H1 (cell line): ENCODE measurements around the gene CHEK2. TPM values are rescaled to one million over a fixed set of nuclear protein-coding genes. Genes with fewer than 3 reads are reported as not detected.

Experiments
- CTCF ChIA-PET: fragments of 300-600 bp; sonication (Branson Sonifier 250); formaldehyde crosslinking; loops from one replicate; lab custom pipeline; 2021; ENCODE audit not compliant: partially characterized antibody; lab: Charles Lee
- POLR2A ChIA-PET: fragments of 300-600 bp; sonication (Branson Sonifier 250); formaldehyde crosslinking; loops from one replicate; lab custom pipeline; 2021; ENCODE audit warnings: inconsistent platforms; ENCODE audit not compliant: partially characterized antibody; lab: Charles Lee
- DNase-seq, 2 experiments: peaks; one replicate each; pipeline versions ENCODE4 v3.0.0 to v3.0.0-alpha.2; 2010 to 2022; ENCODE audit warnings: low spot score in 2 of 2, low read depth in 1 of 2, mixed read lengths in 1 of 2
- FAIRE-seq: peaks from 2 replicates; lab custom pipeline; 2011; peaks lifted over from hg19 to GRCh38; lab: Jason Lieb, UNC
- H2AFZ ChIP-seq: 2 replicates; pipeline ENCODE4 v1.8.1; 2012; ENCODE audit warnings: low read length, inconsistent platforms
- H2AK5ac ChIP-seq: 2 replicates; pipeline ENCODE4 v1.6.1; 2013; ENCODE audit warnings: low read depth, low read length
- H2BK120ac ChIP-seq: replicated peaks from 2 replicates; pipeline ENCODE3; 2013; ENCODE audit warnings: low read depth, low read length, inconsistent platforms
- H2BK12ac ChIP-seq: 2 replicates; pipeline ENCODE4 v1.6.1; 2013; ENCODE audit warnings: low read depth, low read length
- H2BK15ac ChIP-seq: 2 replicates; pipeline ENCODE4 v1.6.1; 2013; ENCODE audit warnings: low read length
- H2BK20ac ChIP-seq: 2 replicates; pipeline ENCODE4 v1.6.1; 2013; ENCODE audit warnings: low read length
- H2BK5ac ChIP-seq: 2 replicates; pipeline ENCODE4 v1.6.1; 2013; ENCODE audit warnings: low read depth, low read length
- H3K14ac ChIP-seq: 2 replicates; pipeline ENCODE4 v1.6.1; 2013; ENCODE audit warnings: inconsistent platforms; ENCODE audit not compliant: insufficient read length
- H3K18ac ChIP-seq: 2 replicates; pipeline ENCODE4 v1.6.1; 2013; ENCODE audit warnings: low read length; ENCODE audit errors: extremely low read depth
- H3K23ac ChIP-seq: 2 replicates; pipeline ENCODE4 v1.6.1; 2013; ENCODE audit warnings: inconsistent platforms; ENCODE audit not compliant: insufficient read length
- H3K23me2 ChIP-seq: 2 replicates; pipeline ENCODE4 v1.6.1; 2013; ENCODE audit warnings: low read depth, low read length
- H3K27ac ChIP-seq: 2 replicates; pipeline ENCODE4 v1.6.1; 2011; ENCODE audit warnings: low read depth, low read length, inconsistent platforms
- H3K27me3 ChIP-seq, 4 experiments: replicated peaks in 1 of 4; 1 replicate in 1 of 4; 2 replicates in 3 of 4; pipeline versions ENCODE4 v1.6.1 to v1.8.1; 2011 to 2013; ENCODE audit warnings: low read length in 3 of 4, mild to moderate bottlenecking in 3 of 4, inconsistent platforms in 2 of 4, mixed read lengths in 2 of 4, moderate library complexity in 1 of 4; ENCODE audit not compliant: control insufficient read depth in 3 of 4, insufficient read depth in 3 of 4; ENCODE audit errors: extremely low read depth in 1 of 4
- H3K36me3 ChIP-seq, 4 experiments: 2 replicates each; pipeline versions ENCODE4 v1.6.1 to v1.8.1; 2011 to 2013; ENCODE audit warnings: mild to moderate bottlenecking in 4 of 4, low read length in 3 of 4, moderate library complexity in 2 of 4, control low read depth in 1 of 4, inconsistent platforms in 1 of 4; ENCODE audit not compliant: insufficient read depth in 4 of 4, control insufficient read depth in 2 of 4
- H3K4ac ChIP-seq: replicated peaks from 2 replicates; pipeline ENCODE3; 2013; ENCODE audit warnings: low read length, low read depth, mixed read lengths, inconsistent platforms; ENCODE audit not compliant: insufficient read length
- H3K4me1 ChIP-seq, 4 experiments: replicated peaks in 1 of 4; 1 replicate in 1 of 4; 2 replicates in 3 of 4; pipeline versions ENCODE4 v1.6.1 to v1.8.1; 2011 to 2013; ENCODE audit warnings: low read length in 3 of 4, inconsistent platforms in 2 of 4, mixed read lengths in 1 of 4; ENCODE audit not compliant: insufficient read depth in 4 of 4, control insufficient read depth in 3 of 4
- H3K4me2 ChIP-seq, 2 experiments: 2 replicates each; pipeline versions ENCODE4 v1.6.1 to v1.8.1; 2011 to 2013; ENCODE audit warnings: low read depth in 2 of 2, low read length in 2 of 2, control low read depth in 1 of 2, inconsistent platforms in 1 of 2, mild to moderate bottlenecking in 1 of 2; ENCODE audit not compliant: insufficient read depth in 1 of 2
- H3K4me3 ChIP-seq, 4 experiments: fragments of 200-600, 300-600 bp in 1 of 4; sonication (generic), shearing (Covaris generic), sonication (Bioruptor Twin) in 1 of 4; 2 replicates each; pipeline versions ENCODE4 v1.5.1 to v1.8.1; 2011 to 2016; ENCODE audit warnings: low read length in 4 of 4, low read depth in 3 of 4, control low read depth in 2 of 4, inconsistent platforms in 2 of 4, mild to moderate bottlenecking in 2 of 4, mixed read lengths in 1 of 4, moderate library complexity in 1 of 4; ENCODE audit not compliant: insufficient read depth in 2 of 4; ENCODE audit errors: extremely low read depth in 1 of 4
- H3K56ac ChIP-seq: replicated peaks from 2 replicates; pipeline ENCODE3; 2013; ENCODE audit warnings: low read depth, mild to moderate bottlenecking, mixed read lengths, low read length, inconsistent platforms; ENCODE audit not compliant: insufficient read length
- H3K79me1 ChIP-seq: 2 replicates; pipeline ENCODE4 v1.6.1; 2013; ENCODE audit warnings: low read depth, low read length, control low read depth
- H3K79me2 ChIP-seq, 2 experiments: 2 replicates each; pipeline versions ENCODE4 v1.6.1 to v1.8.1; 2012 to 2013; ENCODE audit warnings: low read length in 2 of 2, mild to moderate bottlenecking in 2 of 2, inconsistent platforms in 1 of 2; ENCODE audit not compliant: insufficient read depth in 2 of 2, control insufficient read depth in 1 of 2
- H3K9ac ChIP-seq, 4 experiments: replicated peaks in 1 of 4; 1 replicate in 1 of 4; 2 replicates in 3 of 4; pipeline versions ENCODE4 v1.6.1 to v1.8.1; 2011 to 2013; ENCODE audit warnings: low read depth in 3 of 4, low read length in 3 of 4, control low read depth in 2 of 4, mild to moderate bottlenecking in 2 of 4, moderate library complexity in 2 of 4, inconsistent platforms in 1 of 4; ENCODE audit errors: extremely low read depth in 1 of 4
- H3K9me3 ChIP-seq, 2 experiments: 2 replicates each; pipeline versions ENCODE4 v1.6.1 to v1.8.1; 2012 to 2013; ENCODE audit warnings: mild to moderate bottlenecking in 2 of 2, moderate library complexity in 2 of 2, control low read depth in 1 of 2, inconsistent platforms in 1 of 2, low read depth in 1 of 2, low read length in 1 of 2, mixed read lengths in 1 of 2; ENCODE audit not compliant: insufficient read depth in 2 of 2
- H4K20me1 ChIP-seq, 2 experiments: replicated peaks in 1 of 2; 2 replicates each; pipeline versions ENCODE3 to v1.8.1; 2011 to 2013; ENCODE audit warnings: inconsistent platforms in 2 of 2, low read length in 2 of 2, mild to moderate bottlenecking in 1 of 2; ENCODE audit not compliant: insufficient read depth in 2 of 2, control insufficient read depth in 1 of 2
- H4K5ac ChIP-seq: 2 replicates; pipeline ENCODE4 v1.6.1; 2013; ENCODE audit warnings: low read length, low read depth, mixed read lengths, inconsistent platforms; ENCODE audit not compliant: insufficient read length
- H4K8ac ChIP-seq: 2 replicates; pipeline ENCODE4 v1.8.0; 2013; ENCODE audit warnings: mild to moderate bottlenecking, moderate library complexity, low read length, inconsistent platforms; ENCODE audit not compliant: insufficient read depth; ENCODE audit errors: extremely low read depth
- H4K91ac ChIP-seq: replicated peaks from 2 replicates; pipeline ENCODE3; 2013; ENCODE audit warnings: low read length, mixed read lengths, inconsistent platforms; ENCODE audit not compliant: insufficient read length
- ASH2L ChIP-seq: fragments of 200-600, 300-600 bp; sonication (generic); IDR thresholded peaks from one replicate; pipeline ENCODE4 v1.7.1; 2017; ENCODE audit warnings: low read length
- POLR2AphosphoS5 ChIP-seq: IDR thresholded peaks from 2 replicates; pipeline ENCODE4 v1.6.1; 2011; ENCODE audit warnings: low read depth, low read length
- TAF1 ChIP-seq: IDR thresholded peaks from 2 replicates; pipeline ENCODE4 v1.6.1; 2011; ENCODE audit warnings: mild to moderate bottlenecking, low read depth, low read length
- WGBS, 2 experiments: shearing (Covaris generic) in 1 of 2; methylation state at CpG; one replicate each; pipeline versions ENCODE4 v1.1.6 to v1.1.7; 2013 to 2015; ENCODE audit warnings: low lambda C conversion rate in 2 of 2, mixed read lengths in 2 of 2, inconsistent platforms in 1 of 2, low coverage in 1 of 2, missing lambda C conversion rate in 1 of 2; ENCODE audit not compliant: insufficient replicate concordance in 2 of 2, insufficient coverage in 1 of 2, insufficient read length in 1 of 2; ENCODE audit errors: extremely low coverage in 1 of 2, missing lambda C conversion rate in 1 of 2; 5-methylcytosine and 5-hydroxymethylcytosine counted together
- polyA plus RNA-seq, 7 experiments: library from polyadenylated mRNA; depleted of rRNA in 3 of 7; stranded (reverse) in 5 of 7; unstranded in 2 of 7; fragments of >200 nt in 5 of 7; fragments of 200-250 nt in 2 of 7; gene quantifications; 1 replicate in 5 of 7; 2 replicates in 1 of 7; 4 replicates in 1 of 7; pipeline versions ENCODE4 v1.2.1 to v1.2.3, GENCODE V29; 2011 to 2013; ENCODE audit warnings: missing spikeins in 2 of 7, mixed read lengths in 2 of 7
- total RNA-seq: library from RNA; stranded (reverse); fragmentation: NEBNext Ultra II Directional; extraction: Animal tissue kit (Norgen Biotek cat#: 25700); gene quantifications from 2 replicates; pipeline ENCODE4 v1.2.1, GENCODE V29; 2021

The CHEK2 gene
- total and polyA plus RNA-seq, 2 of the 8 experiments (the other 6 are each of a cell fraction or from before 2014, with no cell fraction given): 74.9 to 89.5 TPM

- DNase-seq: no peak
Measured at GRCh38 chr22:28769394-28770085, 27.9 kb upstream of the CHEK2 start.

More at GRCh38 chr22:28769394-28770085, 27.9 kb upstream of the CHEK2 start:
- no peaks in the 10 kb centered on the region for H3K9me3 ChIP-seq
- no peak overlapping the region for H3K4ac ChIP-seq
- POLR2A ChIA-PET: interaction anchor here (1.1 to 5.5 kb wide), 6 partner anchors 8 to 31 kb away, joined by 3 to 31 read pairs (median 4); partner anchors contain the start of genes CHEK2, HSCB and XBP1
- H3K27me3 ChIP-seq: no peaks in the 10 kb centered on the region
- no peak overlapping the region for H2BK5ac ChIP-seq
- H3K4me2 ChIP-seq: no peak overlapping the region
- H4K5ac ChIP-seq: no peak overlapping the region
- H3K9ac ChIP-seq: no peak overlapping the region
- no peak for FAIRE-seq
- CTCF ChIA-PET: interaction anchor here (0.6 to 1.5 kb wide), 3 partner anchors 17 to 256 kb away, joined by 3 to 4 read pairs (median 3); no protein-coding TSS in a partner anchor
- H3K14ac ChIP-seq: no peak overlapping the region
- peaks cover 0 to 15% of the 10 kb centered on the region in 2 experiments; a peak in 2 of 4 replicates for H3K79me2 ChIP-seq
- H2AK5ac ChIP-seq: no peak overlapping the region
- H2BK15ac ChIP-seq: peak overlapping the region; percentile 19; the same call in 1 of the 2 replicates
- no peak overlapping the region for H3K4me3 ChIP-seq
- H3K4me1 ChIP-seq: peaks cover 0 to 3% (median 0%) of the 10 kb centered on the region in 4 experiments; a peak in 2 of 7 replicates
- WGBS, 2 experiments: 93% methylated on average over 12 of the region's 14 CpGs; no CpG with 5 or more reads in 1 of the 2 experiments
- no peak overlapping the region for H4K8ac ChIP-seq
- peak overlapping the region; percentile 34; the same call in 1 of the 2 replicates for H2BK20ac ChIP-seq
- H3K56ac ChIP-seq: no peak overlapping the region
- H4K20me1 ChIP-seq: peaks cover 0 to 2% of the 10 kb centered on the region in 2 experiments
- H4K91ac ChIP-seq: no peak overlapping the region
- H3K36me3 ChIP-seq: peaks cover 0 to 3% (median 0%) of the 10 kb centered on the region in 4 experiments; a peak in 2 of 8 replicates
- TF ChIP-seq ASH2L: no peak
- TF ChIP-seq POLR2AphosphoS5: no peak
- no peak for TF ChIP-seq TAF1
- no peak overlapping the region; the same call in 1 of the 2 replicates for H3K27ac ChIP-seq
- H2BK120ac ChIP-seq: no peak overlapping the region
- 0 out of 2 replicates have a peak, but pooled peaks cover 3% of the 10 kb centered on the region for H3K79me1 ChIP-seq
- H2AFZ ChIP-seq: 0 out of 2 replicates have a peak overlapping the region, but pooled peaks have one; percentile 0
- H3K23ac ChIP-seq: no peak overlapping the region
- no peak overlapping the region for H2BK12ac ChIP-seq
- H3K18ac ChIP-seq: no peak overlapping the region; the same call in 1 of the 2 replicates
- H3K23me2 ChIP-seq: peaks cover 4% of the 10 kb centered on the region
